OCI-LY1 (cell line): ENCODE measurements around the gene NUDT9.
A peak's percentile ranks its signal among the peaks of the same experiment; 100 is the strongest.

Experiments used
- H2AFZ ChIP-seq: fragments of 200-600 bp; sonication (generic), shearing (Covaris generic); 2 replicates; pipeline ENCODE4 v1.6.0; 2014; ENCODE audit warnings: antibody characterized with exemption, mild to moderate bottlenecking, low read length
- H3F3A ChIP-seq: fragments of 200-600 bp; sonication (generic), shearing (Covaris generic); 2 replicates; pipeline ENCODE4 v1.6.0; 2014; ENCODE audit warnings: mild to moderate bottlenecking, antibody characterized with exemption, low read length, moderate library complexity; ENCODE audit not compliant: insufficient read depth
- H3K27ac ChIP-seq: fragments of 200-600 bp; sonication (generic); 2 replicates; pipeline ENCODE4 v1.5.1; 2014; ENCODE audit warnings: low read length, mixed run types, mild to moderate bottlenecking, low read depth; ENCODE audit not compliant: poor library complexity, severe bottlenecking
- H3K27me3 ChIP-seq: fragments of 200-600 bp; sonication (generic); 2 replicates; pipeline ENCODE4 v1.6.0; 2014; ENCODE audit warnings: antibody characterized with exemption, mild to moderate bottlenecking, low read length, moderate library complexity; ENCODE audit not compliant: insufficient read depth
- H3K36me3 ChIP-seq: fragments of 200-600 bp; sonication (generic); 2 replicates; pipeline ENCODE4 v1.6.1; 2014; ENCODE audit warnings: mild to moderate bottlenecking, antibody characterized with exemption, low read length, moderate library complexity, mixed read lengths; ENCODE audit not compliant: insufficient read depth
- H3K4me1 ChIP-seq: fragments of 200-600 bp; sonication (generic); 2 replicates; pipeline ENCODE4 v1.5.1; 2014; ENCODE audit warnings: mild to moderate bottlenecking, low read length, moderate library complexity; ENCODE audit not compliant: insufficient read depth, severe bottlenecking
- H3K4me2 ChIP-seq: fragments of 200-600 bp; sonication (generic), shearing (Covaris generic); 2 replicates; pipeline ENCODE4 v1.6.1; 2014; ENCODE audit warnings: low read length
- H3K4me3 ChIP-seq: fragments of 200-600 bp; sonication (generic); 2 replicates; pipeline ENCODE4 v1.5.1; 2014; ENCODE audit warnings: low read length, low read depth, mild to moderate bottlenecking, mixed read lengths; ENCODE audit not compliant: poor library complexity, severe bottlenecking
- H3K79me2 ChIP-seq: fragments of 200-600 bp; shearing (Covaris generic); 2 replicates; pipeline ENCODE4 v1.6.1; 2016; ENCODE audit warnings: mixed run types, low read length, mixed read lengths; ENCODE audit not compliant: insufficient read depth
- H3K9ac ChIP-seq: fragments of 200-600 bp; sonication (generic), shearing (Covaris generic); 2 replicates; pipeline ENCODE4 v1.6.1; 2014; ENCODE audit warnings: mild to moderate bottlenecking, low read length, mixed read lengths
- H3K9me2 ChIP-seq: fragments of 200-600 bp; sonication (generic), shearing (Covaris generic); 2 replicates; pipeline ENCODE4 v1.6.1; 2014; ENCODE audit warnings: low read depth, mild to moderate bottlenecking, low read length, mixed read lengths
- H3K9me3 ChIP-seq: fragments of 200-600 bp; shearing (Covaris generic); 2 replicates; pipeline ENCODE4 v1.6.1; 2014; ENCODE audit warnings: low read length, mixed read lengths
- H4K20me1 ChIP-seq: fragments of 200-600 bp; sonication (generic), shearing (Covaris generic); 2 replicates; pipeline ENCODE4 v1.6.0; 2016; ENCODE audit warnings: mild to moderate bottlenecking, low read length; ENCODE audit not compliant: insufficient read depth
- CTCF ChIP-seq: fragments of 200-600 bp; sonication (generic), shearing (Covaris generic); IDR thresholded peaks from 2 replicates; pipeline ENCODE4 v1.5.1; 2017; ENCODE audit warnings: mild to moderate bottlenecking, antibody characterized with exemption, low read length, moderate library complexity, mixed read lengths
- EZH2 ChIP-seq: fragments of 200-600 bp; sonication (generic), shearing (Covaris generic); IDR thresholded peaks from 2 replicates; pipeline ENCODE4 v1.8.0; 2017; ENCODE audit warnings: borderline replicate concordance, mixed run types, mild to moderate bottlenecking, antibody characterized with exemption, low read length, moderate library complexity, mixed read lengths

NUDT9 gene

DNA sequence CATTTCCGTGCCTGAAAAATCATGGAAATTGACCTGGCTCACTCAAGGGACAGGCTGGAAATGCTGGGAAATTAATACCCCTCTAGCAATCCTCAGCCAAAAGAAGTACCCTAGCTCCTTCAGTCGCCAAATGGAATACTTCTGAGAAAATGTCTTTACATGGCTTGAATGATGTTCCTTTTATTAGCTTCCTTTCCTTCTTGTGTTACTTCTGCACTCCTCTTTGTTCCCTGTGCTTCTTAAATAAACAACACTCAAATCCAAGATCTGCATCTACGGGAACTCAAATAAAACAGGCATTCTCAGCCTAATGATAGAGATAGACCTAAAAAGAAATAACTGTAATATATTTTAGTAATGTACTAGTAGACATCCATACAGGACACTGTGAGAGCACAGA lies 70.7 kb downstream of the NUDT9 start:
- no peaks in the 10 kb centered on the region for H3K36me3 ChIP-seq
- no peak overlapping the region for H3K4me3 ChIP-seq
- no peak overlapping the region for H3K9ac ChIP-seq
- no peak overlapping the region for H2AFZ ChIP-seq
- H3K27me3 ChIP-seq, result no peaks in the 10 kb centered on the region
- H3K79me2 ChIP-seq, result no peaks in the 10 kb centered on the region
- H3F3A ChIP-seq, result no peaks in the 10 kb centered on the region
- no peak for TF ChIP-seq EZH2
- TF ChIP-seq CTCF, result no peak
- no peaks in the 10 kb centered on the region for H3K4me1 ChIP-seq
- no peaks in the 10 kb centered on the region for H4K20me1 ChIP-seq
- H3K9me2 ChIP-seq, result no peaks in the 10 kb centered on the region
- H3K9me3 ChIP-seq, result no peaks in the 10 kb centered on the region
- H3K4me2 ChIP-seq, result no peak overlapping the region
- H3K27ac ChIP-seq, result no peak overlapping the region

GRCh38 chr4:87497159-87497558 lies 74.8 kb downstream of the NUDT9 start:
- TF ChIP-seq EZH2, result no peak
- peak; percentile 67 for TF ChIP-seq CTCF
- H3K9me3 ChIP-seq, result no peaks in the 10 kb centered on the region
- no peaks in the 10 kb centered on the region for H3K79me2 ChIP-seq
- no peak overlapping the region for H3K9ac ChIP-seq
- H2AFZ ChIP-seq, result no peak overlapping the region
- no peak overlapping the region for H3K4me2 ChIP-seq
- no peaks in the 10 kb centered on the region for H3K9me2 ChIP-seq
- H3F3A ChIP-seq, result no peaks in the 10 kb centered on the region
- H3K27ac ChIP-seq, result no peak overlapping the region
- no peak overlapping the region for H3K4me3 ChIP-seq
- H3K36me3 ChIP-seq, result no peaks in the 10 kb centered on the region
- H3K27me3 ChIP-seq, result no peaks in the 10 kb centered on the region
- no peaks in the 10 kb centered on the region for H4K20me1 ChIP-seq
- no peaks in the 10 kb centered on the region for H3K4me1 ChIP-seq

- Histone ChIP-seq H3K4me3 (no peak overlapping the region), H3K4me2 (no peak overlapping the region), H3F3A (no peaks in the 10 kb centered on the region), H3K27ac (no peak overlapping the region), H2AFZ (no peak overlapping the region), H3K9ac (no peak overlapping the region), H3K27me3 (no peaks in the 10 kb centered on the region), H3K36me3 (no peaks in the 10 kb centered on the region), H3K9me2 (no peaks in the 10 kb centered on the region), H4K20me1 (no peaks in the 10 kb centered on the region), H3K79me2 (no peaks in the 10 kb centered on the region), H3K9me3 (no peaks in the 10 kb centered on the region), H3K4me1 (no peaks in the 10 kb centered on the region)
- TF ChIP-seq EZH2 (no peak), CTCF (no peak)
Measured at GRCh38 chr4:87497578-87497977, 75.2 kb downstream of the NUDT9 start.
